ENCODE measurements around the gene PTBP3. TPM values are rescaled to one million over a fixed set of nuclear protein-coding genes. Genes with fewer than 3 reads are reported as not detected.
A peak's percentile ranks its signal among the peaks of the same experiment; 100 is the strongest.
"Not testable (repeated sequence)": the region's sequence is repeated elsewhere in the genome, so short reads cannot be mapped to it uniquely, and the experiment has no call there.

Gene PTBP3
- total and polyA plus RNA-seq, 9 donors = 9.4 to 40.2 (median 32.2) TPM

GRCh38 chr9:112378328-112379176 is 45.1 kb upstream of the PTBP3 start:
- WGBS, 3 donors = 2 to 23% (median 3%) methylated on average over 27 of the region's 27 CpGs
- intact Hi-C loops (cut with DNase I) = loop anchor here in 1 of 4 donors (10.0 kb wide), 1 partner anchor 326 kb away; no protein-coding TSS in a partner anchor
- DNase-seq = peak in 3 of 5 donors; percentile 31 to 43 (median 32)
- H3K27me3 ChIP-seq = no peaks in the 10 kb centered on the region
- H3K4me3 ChIP-seq = peak overlapping the region; percentile 62
- H3K27ac ChIP-seq = peak overlapping the region; percentile 15 to 95
- TF ChIP-seq, protein P1, sequence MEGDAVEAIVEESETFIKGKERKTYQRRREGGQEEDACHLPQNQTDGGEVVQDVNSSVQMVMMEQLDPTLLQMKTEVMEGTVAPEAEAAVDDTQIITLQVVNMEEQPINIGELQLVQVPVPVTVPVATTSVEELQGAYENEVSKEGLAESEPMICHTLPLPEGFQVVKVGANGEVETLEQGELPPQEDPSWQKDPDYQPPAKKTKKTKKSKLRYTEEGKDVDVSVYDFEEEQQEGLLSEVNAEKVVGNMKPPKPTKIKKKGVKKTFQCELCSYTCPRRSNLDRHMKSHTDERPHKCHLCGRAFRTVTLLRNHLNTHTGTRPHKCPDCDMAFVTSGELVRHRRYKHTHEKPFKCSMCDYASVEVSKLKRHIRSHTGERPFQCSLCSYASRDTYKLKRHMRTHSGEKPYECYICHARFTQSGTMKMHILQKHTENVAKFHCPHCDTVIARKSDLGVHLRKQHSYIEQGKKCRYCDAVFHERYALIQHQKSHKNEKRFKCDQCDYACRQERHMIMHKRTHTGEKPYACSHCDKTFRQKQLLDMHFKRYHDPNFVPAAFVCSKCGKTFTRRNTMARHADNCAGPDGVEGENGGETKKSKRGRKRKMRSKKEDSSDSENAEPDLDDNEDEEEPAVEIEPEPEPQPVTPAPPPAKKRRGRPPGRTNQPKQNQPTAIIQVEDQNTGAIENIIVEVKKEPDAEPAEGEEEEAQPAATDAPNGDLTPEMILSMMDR (IDR thresholded peaks at IDR 0.05) = no peak
- no peak for TF ChIP-seq EP300 (IDR thresholded peaks at IDR 0.05)
- no peak for TF ChIP-seq POLR2A (IDR thresholded peaks at IDR 0.05)
- H3K36me3 ChIP-seq = no peaks in the 10 kb centered on the region
- H3K4me1 ChIP-seq (ENCODE audit: insufficient read depth) = peaks cover 11% of the 10 kb centered on the region
- no peaks in the 10 kb centered on the region for H3K9me3 ChIP-seq

DNA sequence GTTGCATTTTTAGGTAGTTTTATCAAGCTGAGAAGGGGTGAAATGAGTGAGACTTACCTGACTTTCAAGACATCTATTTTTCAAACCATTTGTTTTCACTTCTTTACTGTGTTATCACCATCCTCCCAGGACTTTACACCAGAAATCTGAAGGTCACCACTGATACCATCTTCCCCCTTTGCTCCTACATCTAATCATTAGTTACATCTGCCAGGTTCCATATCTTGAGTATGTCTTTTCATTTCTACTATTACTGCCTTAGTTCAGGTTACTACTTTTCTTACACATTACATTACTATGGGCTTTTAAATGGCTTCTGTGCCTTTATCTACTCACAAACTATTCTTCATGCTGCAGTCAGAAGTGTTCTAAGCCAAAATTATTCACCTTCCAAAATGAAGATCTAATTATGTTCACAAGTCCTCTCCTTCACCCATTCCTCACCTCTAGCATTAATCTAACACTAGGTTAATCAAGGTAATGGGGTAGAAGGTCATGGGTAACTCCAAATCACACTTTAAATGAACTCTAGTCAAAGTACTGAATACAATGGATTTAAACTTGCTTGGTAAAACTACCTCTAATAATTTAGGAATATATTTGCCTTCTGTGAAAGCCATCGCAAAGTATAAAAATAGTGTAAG is 44.4 kb upstream of the PTBP3 start:
- Histone ChIP-seq H3K27ac (no peak overlapping the region), H3K4me3 (peak overlapping the region; percentile 62), H3K27me3 (no peaks in the 10 kb centered on the region), H3K9me3 (no peaks in the 10 kb centered on the region), H3K4me1 (ENCODE audit: insufficient read depth) (peaks cover 10% of the 10 kb centered on the region), H3K36me3 (no peaks in the 10 kb centered on the region)
- intact Hi-C loops (cut with DNase I) = loop anchor here in 1 of 4 donors (10.0 kb wide), 1 partner anchor 327 kb away; no protein-coding TSS in a partner anchor
- no peak for DNase-seq
- TF ChIP-seq POLR2A (IDR thresholded peaks at IDR 0.05) (no peak), EP300 (IDR thresholded peaks at IDR 0.05) (no peak)
- TF ChIP-seq, protein P1 (IDR thresholded peaks at IDR 0.05) = no peak
- 12 to 49% (median 20%) methylated on average over 1 of the region's 1 CpG for WGBS, 3 donors

DNA sequence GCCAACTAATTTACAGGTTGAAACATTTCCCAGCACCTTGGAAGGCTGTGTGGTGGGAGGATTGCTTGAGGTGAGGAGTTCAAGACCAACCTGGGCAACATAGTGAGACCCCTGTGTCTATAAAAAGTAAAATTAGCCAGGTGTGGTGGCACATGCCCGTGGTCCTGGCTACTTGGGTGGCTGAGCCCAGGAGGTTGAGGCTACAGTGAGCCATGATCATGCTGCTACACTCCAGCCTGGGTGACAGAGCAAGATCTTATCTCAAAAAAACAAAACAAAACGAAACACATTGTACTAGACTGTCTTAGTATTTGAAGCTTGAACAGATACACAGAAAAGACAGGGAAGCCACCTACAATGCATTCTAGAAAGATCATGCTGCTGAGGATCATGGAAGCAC is 43.7 kb upstream of the PTBP3 start:
- Histone ChIP-seq H3K36me3 (no peaks in the 10 kb centered on the region), H3K27ac (no peak overlapping the region), H3K4me1 (ENCODE audit: insufficient read depth) (peaks cover 10% of the 10 kb centered on the region), H3K4me3 (no peak overlapping the region), H3K27me3 (no peaks in the 10 kb centered on the region), H3K9me3 (no peaks in the 10 kb centered on the region)
- intact Hi-C loops (cut with DNase I) = loop anchor here in 1 of 4 donors (10.0 kb wide), 1 partner anchor 328 kb away; no protein-coding TSS in a partner anchor
- 51 to 67% (median 56%) methylated on average over 2 of the region's 2 CpGs for WGBS, 3 donors
- no peak for DNase-seq
- TF ChIP-seq POLR2A (IDR thresholded peaks at IDR 0.05) (no peak), EP300 (IDR thresholded peaks at IDR 0.05) (no peak)
- TF ChIP-seq, protein P1 (IDR thresholded peaks at IDR 0.05) = no peak

DNA sequence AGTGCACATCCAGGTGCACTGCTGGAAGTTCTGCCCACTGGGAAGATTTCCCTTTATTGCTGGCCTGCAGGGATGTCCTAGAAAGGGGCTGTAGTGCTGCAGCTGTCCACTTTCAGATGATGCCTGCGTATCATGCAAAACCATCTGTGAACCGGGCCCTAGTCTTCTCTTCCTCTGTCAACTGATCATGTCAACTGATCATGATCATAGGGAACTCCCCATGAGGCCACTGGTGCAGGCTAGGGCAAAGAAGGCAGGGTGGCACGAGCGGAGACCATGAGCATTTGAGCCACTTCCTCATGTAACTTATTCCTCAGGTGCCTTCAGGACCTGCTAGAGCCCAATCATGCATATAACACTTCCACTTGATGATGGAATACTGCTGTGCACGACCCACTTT is 41.9 kb upstream of the PTBP3 start:
- Histone ChIP-seq H3K9me3 (no peaks in the 10 kb centered on the region), H3K36me3 (no peaks in the 10 kb centered on the region), H3K4me3 (no peak overlapping the region), H3K4me1 (ENCODE audit: insufficient read depth) (peaks cover 7% of the 10 kb centered on the region), H3K27ac (no peak overlapping the region), H3K27me3 (no peaks in the 10 kb centered on the region)
- intact Hi-C loops (cut with DNase I) = loop anchor here in 1 of 4 donors (10.0 kb wide), 1 partner anchor 329 kb away; no protein-coding TSS in a partner anchor
- WGBS, 3 donors = 89 to 95% (median 93%) methylated on average over 5 of the region's 5 CpGs
- TF ChIP-seq, protein P1 (IDR thresholded peaks at IDR 0.05) = no peak
- TF ChIP-seq EP300 (IDR thresholded peaks at IDR 0.05) (no peak), POLR2A (IDR thresholded peaks at IDR 0.05) (no peak)
- DNase-seq = no peak

- H3K27me3 ChIP-seq; H3K27ac ChIP-seq; DNase-seq; H3K9me3 ChIP-seq; H3K36me3 ChIP-seq; H3K4me3 ChIP-seq; H3K4me1 ChIP-seq (ENCODE audit: insufficient read depth): not testable (repeated sequence)
- intact Hi-C loops (cut with DNase I) = loop anchor here in 1 of 4 donors (10.0 kb wide), 1 partner anchor 331 kb away; no protein-coding TSS in a partner anchor
- WGBS, 3 donors = 95 to 100% (median 98%) methylated on average over 2 of the region's 2 CpGs
These were observed 40.8 kb upstream of the PTBP3 start for GRCh38 chr9:112374232-112374631.

GRCh38 chr9:112373666-112374065 is 40.2 kb upstream of the PTBP3 start:
- H3K4me3 ChIP-seq; H3K27me3 ChIP-seq; H3K9me3 ChIP-seq; DNase-seq; H3K36me3 ChIP-seq; H3K4me1 ChIP-seq (ENCODE audit: insufficient read depth); H3K27ac ChIP-seq: not testable (repeated sequence)
- intact Hi-C loops (cut with DNase I) = loop anchor here in 1 of 4 donors (10.0 kb wide), 1 partner anchor 331 kb away; no protein-coding TSS in a partner anchor
- WGBS, 3 donors = 89 to 91% (median 91%) methylated on average over 2 of the region's 2 CpGs

All from ovary (tissue), 9 donors.